GM12873 (cell line): Measurements from ENCODE around the gene RSPO4.

Experiments used
- CTCF ChIP-seq: IDR thresholded peaks from 2 replicates; pipeline ENCODE4 v1.5.1; 2012; ENCODE audit warnings: low read depth, mild to moderate bottlenecking, moderate library complexity, low read length, control low read depth; ENCODE audit not compliant: insufficient read depth; ENCODE audit errors: missing control alignments

Gene RSPO4

GRCh38 chr20:1015181-1015580 is 13.1 kb upstream of the RSPO4 start:
- TF ChIP-seq CTCF, result no peak

GRCh38 chr20:1014471-1014870 is 12.4 kb upstream of the RSPO4 start:
- no peak for TF ChIP-seq CTCF

GRCh38 chr20:1013566-1014340 is 11.6 kb upstream of the RSPO4 start:
- no peak for TF ChIP-seq CTCF

- no peak for TF ChIP-seq CTCF
Measured at GRCh38 chr20:1012359-1013168, 10.5 kb upstream of the RSPO4 start.

GRCh38 chr20:1010659-1011058 is 8.5 kb upstream of the RSPO4 start:
- TF ChIP-seq CTCF, result no peak

- TF ChIP-seq CTCF, result no peak
Measured at GRCh38 chr20:1005452-1006027, 3.4 kb upstream of the RSPO4 start.
